VCaP (cell line): ENCODE measurements around the gene TBC1D22A.

ENCODE experiments used
- H3K27ac ChIP-seq: fragments of 450-650 bp; 2 replicates; pipeline ENCODE4 v1.5.1; 2017
- CTCF ChIP-seq: fragments of 450-650 bp; conservative IDR thresholded peaks from 2 replicates; pipeline ENCODE4 v1.5.1; 2017; ENCODE audit warnings: mild to moderate bottlenecking, moderate library complexity

TBC1D22A gene

GRCh38 chr22:47219789-47220188 lies 457.3 kb downstream of the TBC1D22A start:
- no peak overlapping the region for H3K27ac ChIP-seq
- TF ChIP-seq CTCF = no peak

- no peak overlapping the region for H3K27ac ChIP-seq
- TF ChIP-seq CTCF = no peak
These were observed 458.3 kb downstream of the TBC1D22A start for GRCh38 chr22:47220752-47221151.

- H3K27ac ChIP-seq = no peak overlapping the region
- TF ChIP-seq CTCF = no peak
These were observed 459.6 kb downstream of the TBC1D22A start for GRCh38 chr22:47221840-47222615.
